Thoracic aorta (tissue), 2 donors: Measurements from ENCODE around the gene TTLL6. TPM values are rescaled to one million over a fixed set of nuclear protein-coding genes. Genes with fewer than 3 reads are reported as not detected.

Experiments used
- ATAC-seq: fragments of 150-250 bp; one replicate; pipeline ENCODE4 v1.8.0; 2017; ENCODE audit warnings: low read depth; ENCODE audit not compliant: insufficient number of reproducible peaks, low FRiP score
- DNase-seq: peaks from one replicate; pipeline ENCODE4 v3.0.0-alpha.2; 2020; ENCODE audit warnings: low spot score
- H3K27ac ChIP-seq, 2 donors: fragments of 200-600 bp; sonication (generic); 1 replicate in 1 of 2; 2 replicates in 1 of 2; pipeline ENCODE4 v1.5.1; 2016; ENCODE audit warnings: mild to moderate bottlenecking in 2 of 2, moderate library complexity in 2 of 2
- H3K27me3 ChIP-seq: fragments of 200-600 bp; sonication (generic); replicated peaks from 2 replicates; pipeline ENCODE4 v1.6.0; 2016; ENCODE audit warnings: mild to moderate bottlenecking; ENCODE audit not compliant: insufficient read depth
- H3K36me3 ChIP-seq: fragments of 200-600 bp; sonication (generic); one replicate; pipeline ENCODE4 v1.5.1; 2016
- H3K4me1 ChIP-seq, 2 donors: fragments of 200-600 bp; sonication (generic); 1 replicate in 1 of 2; 2 replicates in 1 of 2; pipeline versions ENCODE4 v1.5.1 to v1.6.0; 2016; ENCODE audit warnings: low read depth in 2 of 2, mild to moderate bottlenecking in 1 of 2; ENCODE audit not compliant: control insufficient read depth in 1 of 2
- H3K4me3 ChIP-seq: fragments of 200-600 bp; sonication (generic); 2 replicates; pipeline ENCODE4 v1.5.1; 2016; ENCODE audit warnings: mild to moderate bottlenecking
- H3K9me3 ChIP-seq: fragments of 200-600 bp; sonication (generic); 2 replicates; pipeline ENCODE4 v1.5.1; 2016
- total RNA-seq, 2 donors: library from RNA; depleted of rRNA; stranded (reverse); fragments of >200 nt; gene quantifications; one replicate each; pipeline versions ENCODE4 v1.1.0 to v1.2.3, GENCODE V29; 2016
- TF ChIP-seq, protein P1 (sequence below): fragments of 200-600 bp; sonication (generic); IDR thresholded peaks from one replicate; pipeline ENCODE4 v1.5.1; 2019; ENCODE audit warnings: antibody characterized with exemption

TTLL6 gene
- total RNA-seq, 2 donors from 2014 or later = not detected

DNA sequence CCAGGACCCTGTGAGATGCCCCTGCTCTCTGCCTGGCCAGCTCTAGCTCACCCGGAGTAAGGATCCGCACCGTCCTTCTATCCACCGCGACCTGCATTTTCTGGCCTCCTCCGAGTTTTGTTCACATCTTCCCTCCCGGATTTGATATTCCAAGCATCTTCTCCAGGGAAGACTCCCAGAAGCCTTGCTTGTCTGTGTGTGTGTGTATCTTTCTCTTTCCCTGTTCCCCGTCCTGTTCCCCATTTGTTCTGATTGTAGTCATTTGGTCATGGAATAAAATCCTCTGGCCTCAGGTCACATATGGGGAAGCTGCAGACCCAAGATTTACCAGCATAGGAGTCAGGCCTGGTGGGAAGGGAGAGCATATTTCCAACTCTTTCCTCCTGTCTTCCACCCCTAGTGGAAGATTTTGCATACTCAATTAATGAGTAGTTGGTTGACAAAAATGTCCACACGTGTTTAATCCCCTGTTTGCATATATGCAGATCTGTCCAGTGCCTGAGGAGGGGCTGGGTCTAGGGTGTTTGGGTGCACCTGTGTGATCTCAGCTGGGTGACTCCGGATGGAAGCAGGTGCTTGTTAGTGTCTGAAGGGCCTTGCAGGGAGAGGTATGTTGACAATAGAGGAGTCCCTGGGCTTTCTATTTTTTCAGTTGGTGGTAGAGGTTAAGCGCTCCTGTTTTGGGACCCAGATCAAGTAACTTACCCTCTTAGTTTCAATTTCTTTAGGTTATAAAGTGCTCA is 96.6 kb downstream of the TTLL6 start:
- no peak overlapping the region for H3K4me3 ChIP-seq
- TF ChIP-seq, protein P1, sequence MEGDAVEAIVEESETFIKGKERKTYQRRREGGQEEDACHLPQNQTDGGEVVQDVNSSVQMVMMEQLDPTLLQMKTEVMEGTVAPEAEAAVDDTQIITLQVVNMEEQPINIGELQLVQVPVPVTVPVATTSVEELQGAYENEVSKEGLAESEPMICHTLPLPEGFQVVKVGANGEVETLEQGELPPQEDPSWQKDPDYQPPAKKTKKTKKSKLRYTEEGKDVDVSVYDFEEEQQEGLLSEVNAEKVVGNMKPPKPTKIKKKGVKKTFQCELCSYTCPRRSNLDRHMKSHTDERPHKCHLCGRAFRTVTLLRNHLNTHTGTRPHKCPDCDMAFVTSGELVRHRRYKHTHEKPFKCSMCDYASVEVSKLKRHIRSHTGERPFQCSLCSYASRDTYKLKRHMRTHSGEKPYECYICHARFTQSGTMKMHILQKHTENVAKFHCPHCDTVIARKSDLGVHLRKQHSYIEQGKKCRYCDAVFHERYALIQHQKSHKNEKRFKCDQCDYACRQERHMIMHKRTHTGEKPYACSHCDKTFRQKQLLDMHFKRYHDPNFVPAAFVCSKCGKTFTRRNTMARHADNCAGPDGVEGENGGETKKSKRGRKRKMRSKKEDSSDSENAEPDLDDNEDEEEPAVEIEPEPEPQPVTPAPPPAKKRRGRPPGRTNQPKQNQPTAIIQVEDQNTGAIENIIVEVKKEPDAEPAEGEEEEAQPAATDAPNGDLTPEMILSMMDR = no peak
- no peaks in the 10 kb centered on the region for H3K36me3 ChIP-seq
- no peak for DNase-seq
- no peak overlapping the region for H3K27ac ChIP-seq
- peaks cover 2 to 29% of the 10 kb centered on the region in 2 donors for H3K4me1 ChIP-seq
- ATAC-seq = no peak
- H3K9me3 ChIP-seq = no peaks in the 10 kb centered on the region
- H3K27me3 ChIP-seq = peaks cover 67% of the 10 kb centered on the region

DNA sequence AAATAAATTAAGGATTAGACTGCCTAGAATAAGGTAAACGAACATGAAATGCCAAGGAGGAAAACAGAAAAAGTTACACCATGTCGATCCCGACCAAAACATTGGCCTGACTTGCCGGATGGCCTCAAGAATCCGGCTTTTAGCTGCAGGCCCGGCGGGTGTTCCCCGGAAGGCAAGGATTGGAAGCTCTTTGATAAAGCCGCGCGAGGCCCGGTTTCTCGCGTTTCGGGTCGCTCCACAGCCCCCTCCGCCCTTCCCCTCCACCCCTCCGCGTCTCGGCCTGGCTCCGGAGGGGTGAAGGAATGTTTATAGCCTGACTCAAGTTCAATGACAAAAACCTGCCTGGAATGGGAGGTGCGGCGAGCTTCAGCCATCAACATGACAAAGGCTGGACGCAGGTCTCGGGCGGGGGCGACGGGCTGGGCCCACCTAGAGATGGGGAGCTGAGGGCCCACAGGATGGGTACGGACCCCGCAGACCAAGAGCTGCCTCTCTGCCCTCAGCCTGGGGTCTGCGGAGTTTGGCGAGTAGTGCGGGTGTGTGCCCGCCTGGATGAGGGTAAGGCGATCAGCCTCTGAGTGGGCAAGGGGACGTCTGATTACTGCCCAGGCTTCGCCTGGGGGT is 97.3 kb downstream of the TTLL6 start:
- H3K27ac ChIP-seq = no peak overlapping the region
- no peak for ATAC-seq
- H3K36me3 ChIP-seq = no peaks in the 10 kb centered on the region
- no peak for DNase-seq
- TF ChIP-seq, protein P1 = no peak
- H3K27me3 ChIP-seq = peaks cover 64% of the 10 kb centered on the region
- H3K4me3 ChIP-seq = no peak overlapping the region
- H3K4me1 ChIP-seq = peaks cover under 1 to 22% of the 10 kb centered on the region in 2 donors
- no peaks in the 10 kb centered on the region for H3K9me3 ChIP-seq

DNA sequence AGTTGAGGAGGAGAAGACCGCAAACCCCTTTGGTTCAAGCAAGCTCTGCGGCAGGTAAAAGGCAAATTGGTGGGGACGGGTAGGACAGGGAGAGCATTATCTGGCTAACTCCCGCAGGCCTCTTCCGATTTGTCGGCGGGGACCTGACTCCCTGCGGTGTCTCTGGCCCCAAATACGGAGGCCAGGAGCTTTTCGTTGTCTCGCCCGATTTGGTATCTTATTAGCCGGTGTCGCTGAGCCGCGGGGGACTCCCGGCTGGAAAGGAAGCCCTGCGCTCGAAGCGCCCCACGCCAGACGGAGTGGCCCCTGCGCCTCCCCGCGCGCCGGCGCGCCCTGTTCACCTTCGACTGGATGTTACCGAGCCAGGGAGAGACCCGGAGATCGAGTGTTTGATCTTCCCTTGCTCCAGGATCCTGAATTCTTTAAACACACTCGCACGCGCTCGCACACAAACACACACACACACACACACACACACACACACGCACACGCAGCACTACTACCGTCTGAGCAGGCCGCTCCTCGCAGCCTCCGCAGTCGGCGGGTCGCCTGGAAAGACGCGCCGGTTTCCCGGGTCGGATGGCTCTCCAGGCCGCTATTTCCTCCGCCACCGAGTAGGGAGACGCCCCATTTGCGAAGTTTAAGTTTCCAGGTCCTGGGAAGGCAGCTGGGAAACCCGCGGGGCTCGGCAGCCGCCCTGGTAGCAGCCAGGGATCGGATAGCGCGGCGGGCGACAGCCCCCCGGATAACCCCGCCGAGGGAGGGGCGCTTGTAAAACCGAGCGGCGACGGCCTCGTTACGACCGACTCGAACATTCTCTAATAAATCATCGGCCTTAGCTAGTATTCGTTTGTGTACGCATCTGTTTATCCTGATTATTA is 98.0 kb downstream of the TTLL6 start:
- DNase-seq = no peak

DNA sequence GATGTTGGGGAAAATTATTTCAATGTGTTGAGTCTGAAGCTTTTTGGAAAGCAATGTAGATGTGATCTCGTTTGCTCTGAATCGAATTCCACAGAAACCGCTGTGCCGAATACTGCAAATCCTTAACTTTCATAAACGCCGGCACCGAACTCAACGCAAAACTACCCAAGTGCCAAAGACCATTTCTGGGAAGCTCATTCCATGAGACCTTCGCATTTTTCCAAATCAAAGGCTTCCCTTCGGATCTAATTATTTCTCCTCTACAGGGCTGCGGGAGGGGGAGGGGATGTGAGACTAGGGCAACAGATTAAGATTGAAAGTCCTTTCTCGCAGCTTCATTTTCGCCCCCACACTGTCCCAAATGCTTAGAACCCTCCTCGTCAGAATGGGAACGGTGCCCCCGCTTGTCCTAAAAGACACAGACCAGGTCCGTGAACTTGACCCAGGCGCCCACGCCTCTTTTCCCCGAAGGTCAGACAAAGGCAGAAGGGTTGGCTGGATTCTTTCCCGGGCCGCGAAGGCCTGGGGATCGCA is 98.7 kb downstream of the TTLL6 start:
- Histone ChIP-seq H3K36me3 (no peaks in the 10 kb centered on the region), H3K27ac (no peak overlapping the region), H3K27me3 (peaks cover 50% of the 10 kb centered on the region), H3K4me1 (peaks cover 0 to 7% of the 10 kb centered on the region in 2 donors), H3K4me3 (no peak overlapping the region), H3K9me3 (no peaks in the 10 kb centered on the region)
- TF ChIP-seq, protein P1 = no peak
- DNase-seq = no peak
- no peak for ATAC-seq

More for the DNA sequence above, 98.0 kb downstream of the TTLL6 start:
- Histone ChIP-seq H3K36me3 (no peaks in the 10 kb centered on the region), H3K9me3 (no peaks in the 10 kb centered on the region), H3K4me1 (peaks cover 0 to 14% of the 10 kb centered on the region in 2 donors), H3K4me3 (no peak overlapping the region), H3K27ac (no peak overlapping the region), H3K27me3 (peaks cover 57% of the 10 kb centered on the region)
- TF ChIP-seq, protein P1 = no peak
- ATAC-seq = no peak
